ENCODE measurements around the gene EPHB6.

Gene EPHB6

GRCh38 chr7:142904128-142904527 lies 49.3 kb downstream of the EPHB6 start:
- H3K36me3 ChIP-seq (ENCODE audit: control insufficient read depth, insufficient read depth, low read length) = no peaks in the 10 kb centered on the region
- H3K79me2 ChIP-seq = no peaks in the 10 kb centered on the region
- H3K4me1 ChIP-seq = no peaks in the 10 kb centered on the region
- H3K4me3 ChIP-seq (ENCODE audit: low read depth, low read length) = no peak overlapping the region
- H3K27ac ChIP-seq = no peak overlapping the region
- H3K9ac ChIP-seq = no peak overlapping the region
- no peak overlapping the region for H3K4me2 ChIP-seq (ENCODE audit: low read length)
- H3K9me3 ChIP-seq (ENCODE audit: control insufficient read depth, low read length) = no peaks in the 10 kb centered on the region
- H2AFZ ChIP-seq = no peak overlapping the region
- no peak for TF ChIP-seq CTCF (IDR thresholded peaks at IDR 0.05)
- no peaks in the 10 kb centered on the region for H3K27me3 ChIP-seq (ENCODE audit: control insufficient read depth, insufficient read depth, low read length)

GRCh38 chr7:142905759-142906158 lies 50.9 kb downstream of the EPHB6 start:
- no peak overlapping the region for H3K4me3 ChIP-seq (ENCODE audit: low read depth, low read length)
- no peak for TF ChIP-seq CTCF (IDR thresholded peaks at IDR 0.05)
- H3K27me3 ChIP-seq (ENCODE audit: control insufficient read depth, insufficient read depth, low read length) = no peaks in the 10 kb centered on the region
- H3K79me2 ChIP-seq = no peaks in the 10 kb centered on the region
- H3K9ac ChIP-seq = no peak overlapping the region
- H3K4me1 ChIP-seq = no peaks in the 10 kb centered on the region
- H3K36me3 ChIP-seq (ENCODE audit: control insufficient read depth, insufficient read depth, low read length) = no peaks in the 10 kb centered on the region
- no peak overlapping the region for H3K27ac ChIP-seq
- H3K9me3 ChIP-seq (ENCODE audit: control insufficient read depth, low read length) = no peaks in the 10 kb centered on the region
- H2AFZ ChIP-seq = no peak overlapping the region
- H3K4me2 ChIP-seq (ENCODE audit: low read length) = no peak overlapping the region

- no peaks in the 10 kb centered on the region for H3K79me2 ChIP-seq
- H2AFZ ChIP-seq = no peak overlapping the region
- no peak overlapping the region for H3K27ac ChIP-seq
- H3K36me3 ChIP-seq (ENCODE audit: control insufficient read depth, insufficient read depth, low read length) = no peaks in the 10 kb centered on the region
- no peaks in the 10 kb centered on the region for H3K4me1 ChIP-seq
- no peak for TF ChIP-seq CTCF (IDR thresholded peaks at IDR 0.05)
- no peak overlapping the region for H3K9ac ChIP-seq
- H3K4me2 ChIP-seq (ENCODE audit: low read length) = no peak overlapping the region
- H3K27me3 ChIP-seq (ENCODE audit: control insufficient read depth, insufficient read depth, low read length) = no peaks in the 10 kb centered on the region
- no peak overlapping the region for H3K4me3 ChIP-seq (ENCODE audit: low read depth, low read length)
- H3K9me3 ChIP-seq (ENCODE audit: control insufficient read depth, low read length) = no peaks in the 10 kb centered on the region
These were observed 51.8 kb downstream of the EPHB6 start for GRCh38 chr7:142906643-142907042.

- Histone ChIP-seq H2AFZ (no peak overlapping the region), H3K4me3 (ENCODE audit: low read depth, low read length) (no peak overlapping the region), H3K27ac (no peak overlapping the region), H3K4me1 (no peaks in the 10 kb centered on the region), H3K27me3 (ENCODE audit: control insufficient read depth, insufficient read depth, low read length) (no peaks in the 10 kb centered on the region), H3K9ac (no peak overlapping the region), H3K4me2 (ENCODE audit: low read length) (no peak overlapping the region), H3K9me3 (ENCODE audit: control insufficient read depth, low read length) (no peaks in the 10 kb centered on the region), H3K36me3 (ENCODE audit: control insufficient read depth, insufficient read depth, low read length) (no peaks in the 10 kb centered on the region), H3K79me2 (no peaks in the 10 kb centered on the region)
- TF ChIP-seq CTCF (IDR thresholded peaks at IDR 0.05) = no peak
These were observed 53.4 kb downstream of the EPHB6 start for GRCh38 chr7:142908290-142908689.

All from parathyroid adenoma (tissue), 2 donors.